ENCODE results near the gene TRPM4.

Gene TRPM4

DNA sequence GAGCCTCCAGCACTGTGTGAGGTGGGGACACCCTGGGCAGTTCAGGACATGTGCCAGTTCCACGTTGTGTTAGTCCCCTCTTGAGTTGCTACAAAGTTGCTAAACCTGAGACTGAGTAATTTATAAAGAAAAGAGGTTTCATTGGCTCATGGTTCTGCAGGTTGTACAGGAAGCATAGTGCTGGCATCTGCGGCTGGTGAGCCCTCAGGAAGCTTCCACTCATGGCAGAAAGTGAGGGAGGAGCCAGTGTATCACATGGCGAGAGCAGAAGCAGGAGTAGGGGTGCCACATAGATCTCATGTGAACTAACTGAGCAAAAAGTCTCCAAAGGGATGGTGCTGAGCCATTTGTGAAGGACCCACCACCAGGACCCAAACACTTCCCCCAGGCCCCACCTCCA lies 33.2 kb downstream of the TRPM4 start (continued):
- TF ChIP-seq TSHZ2 (CRISPR knock-in tag; IDR thresholded peaks at IDR 0.05) = no peak

DNA sequence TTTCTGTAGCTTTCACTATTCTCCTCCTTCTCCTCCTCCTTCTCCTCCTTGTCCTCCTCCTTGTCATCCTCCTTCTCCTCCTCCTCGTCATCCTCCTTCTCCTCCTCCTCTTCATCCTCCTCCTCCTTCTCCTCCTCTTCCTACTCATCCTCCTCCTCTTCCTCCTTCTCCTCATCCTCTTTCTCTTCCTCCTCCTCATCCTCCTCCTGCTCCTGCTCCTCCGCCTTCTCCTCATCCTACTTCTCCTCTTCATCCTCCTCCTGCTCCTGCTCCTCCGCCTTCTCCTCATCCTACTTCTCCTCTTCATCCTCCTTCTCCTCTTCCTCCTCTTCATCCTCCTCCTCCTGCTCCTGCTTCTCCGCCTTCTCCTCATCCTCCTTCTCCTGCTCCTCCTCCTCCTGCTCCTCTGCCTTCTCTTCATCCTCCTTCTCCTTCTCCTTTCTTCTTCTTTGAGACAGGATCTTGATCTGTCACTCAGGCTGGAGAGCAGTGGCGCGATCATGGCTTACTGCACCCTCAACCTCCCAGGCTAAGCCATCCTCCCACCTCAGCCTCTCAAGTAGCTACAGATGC lies 36.3 kb downstream of the TRPM4 start:
- no peak for ATAC-seq

DNA sequence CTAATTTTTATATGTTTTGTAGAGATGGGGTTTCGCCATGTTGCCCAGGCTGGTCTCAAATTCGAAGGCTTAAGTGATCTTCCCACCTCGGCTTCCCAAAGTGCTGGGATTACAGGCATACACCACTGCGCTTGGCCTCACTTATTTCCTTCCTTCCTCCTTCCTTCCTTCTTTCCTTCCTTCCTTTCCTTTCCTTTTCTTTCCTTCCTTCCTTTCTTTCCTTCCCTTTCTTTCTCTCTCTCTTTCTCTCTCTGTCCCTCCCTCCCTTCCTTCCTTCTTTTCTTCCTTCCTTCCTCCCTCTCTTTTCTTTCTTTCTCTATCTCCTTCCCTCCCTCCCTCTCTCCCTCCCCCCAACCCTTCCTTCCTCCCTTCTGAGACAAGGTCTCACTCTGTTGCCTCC lies 36.8 kb downstream of the TRPM4 start:
- TF ChIP-seq ZFP30 (CRISPR knock-in tag; IDR thresholded peaks at IDR 0.05) = no peak
- no peak for TF ChIP-seq PATZ1 (CRISPR knock-in tag; IDR thresholded peaks at IDR 0.05; ENCODE audit: borderline replicate concordance)
- no peak for TF ChIP-seq TCF4 (CRISPR knock-in tag; IDR thresholded peaks at IDR 0.05; ENCODE audit: borderline replicate concordance)
- no peak for TF ChIP-seq TOX (CRISPR knock-in tag; IDR thresholded peaks at IDR 0.05; ENCODE audit: borderline replicate concordance)
- TF ChIP-seq ZNF565 (CRISPR knock-in tag; conservative IDR thresholded peaks at IDR 0.05; ENCODE audit: low read depth) = no peak
- no peak for TF ChIP-seq ZFP3 (CRISPR knock-in tag; IDR thresholded peaks at IDR 0.05)
- no peak for TF ChIP-seq CSDC2 (CRISPR knock-in tag; IDR thresholded peaks at IDR 0.05)
- TF ChIP-seq PPARA (CRISPR knock-in tag; IDR thresholded peaks at IDR 0.05; ENCODE audit: borderline replicate concordance) = no peak
- no peak for TF ChIP-seq BACH2 (CRISPR knock-in tag; IDR thresholded peaks at IDR 0.05; ENCODE audit: borderline replicate concordance)
- TF ChIP-seq ZNF70 (CRISPR knock-in tag; IDR thresholded peaks at IDR 0.05) = no peak
- TF ChIP-seq ISL1 (CRISPR knock-in tag; IDR thresholded peaks at IDR 0.05) = no peak
- no peak for TF ChIP-seq RARB (CRISPR knock-in tag; IDR thresholded peaks at IDR 0.05)
- TF ChIP-seq ZC3H10 (CRISPR knock-in tag; IDR thresholded peaks at IDR 0.05) = no peak
- no peak for TF ChIP-seq ZNF8 (CRISPR knock-in tag; IDR thresholded peaks at IDR 0.05)
- ATAC-seq = no peak

More for the DNA sequence above, 36.3 kb downstream of the TRPM4 start:
- TF ChIP-seq SNAI2 (CRISPR knock-in tag; IDR thresholded peaks at IDR 0.05) = no peak
- no peak for TF ChIP-seq ISL1 (CRISPR knock-in tag; IDR thresholded peaks at IDR 0.05)
- TF ChIP-seq TOX (CRISPR knock-in tag; IDR thresholded peaks at IDR 0.05; ENCODE audit: borderline replicate concordance) = no peak
- no peak for TF ChIP-seq ZC3H10 (CRISPR knock-in tag; IDR thresholded peaks at IDR 0.05)
- TF ChIP-seq, protein P1, sequence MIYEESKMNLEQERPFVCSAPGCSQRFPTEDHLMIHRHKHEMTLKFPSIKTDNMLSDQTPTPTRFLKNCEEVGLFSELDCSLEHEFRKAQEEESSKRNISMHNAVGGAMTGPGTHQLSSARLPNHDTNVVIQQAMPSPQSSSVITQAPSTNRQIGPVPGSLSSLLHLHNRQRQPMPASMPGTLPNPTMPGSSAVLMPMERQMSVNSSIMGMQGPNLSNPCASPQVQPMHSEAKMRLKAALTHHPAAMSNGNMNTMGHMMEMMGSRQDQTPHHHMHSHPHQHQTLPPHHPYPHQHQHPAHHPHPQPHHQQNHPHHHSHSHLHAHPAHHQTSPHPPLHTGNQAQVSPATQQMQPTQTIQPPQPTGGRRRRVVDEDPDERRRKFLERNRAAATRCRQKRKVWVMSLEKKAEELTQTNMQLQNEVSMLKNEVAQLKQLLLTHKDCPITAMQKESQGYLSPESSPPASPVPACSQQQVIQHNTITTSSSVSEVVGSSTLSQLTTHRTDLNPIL (CRISPR knock-in tag; IDR thresholded peaks at IDR 0.05; ENCODE audit: low read depth) = no peak
- no peak for TF ChIP-seq ZFP3 (CRISPR knock-in tag; IDR thresholded peaks at IDR 0.05)
- TF ChIP-seq TSHZ2 (CRISPR knock-in tag; IDR thresholded peaks at IDR 0.05) = no peak
- TF ChIP-seq CSDC2 (CRISPR knock-in tag; IDR thresholded peaks at IDR 0.05) = no peak
- TF ChIP-seq, protein P2, sequence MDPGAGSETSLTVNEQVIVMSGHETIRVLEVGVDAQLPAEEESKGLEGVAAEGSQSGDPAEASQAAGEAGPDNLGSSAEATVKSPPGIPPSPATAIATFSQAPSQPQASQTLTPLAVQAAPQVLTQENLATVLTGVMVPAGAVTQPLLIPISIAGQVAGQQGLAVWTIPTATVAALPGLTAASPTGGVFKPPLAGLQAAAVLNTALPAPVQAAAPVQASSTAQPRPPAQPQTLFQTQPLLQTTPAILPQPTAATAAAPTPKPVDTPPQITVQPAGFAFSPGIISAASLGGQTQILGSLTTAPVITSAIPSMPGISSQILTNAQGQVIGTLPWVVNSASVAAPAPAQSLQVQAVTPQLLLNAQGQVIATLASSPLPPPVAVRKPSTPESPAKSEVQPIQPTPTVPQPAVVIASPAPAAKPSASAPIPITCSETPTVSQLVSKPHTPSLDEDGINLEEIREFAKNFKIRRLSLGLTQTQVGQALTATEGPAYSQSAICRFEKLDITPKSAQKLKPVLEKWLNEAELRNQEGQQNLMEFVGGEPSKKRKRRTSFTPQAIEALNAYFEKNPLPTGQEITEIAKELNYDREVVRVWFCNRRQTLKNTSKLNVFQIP (CRISPR knock-in tag; IDR thresholded peaks at IDR 0.05; ENCODE audit: borderline replicate concordance, low read depth) = no peak
